IMR-90 (cell line): ENCODE data around the gene PSPC1. TPM values are rescaled to one million over a fixed set of nuclear protein-coding genes. Genes with fewer than 3 reads are reported as not detected.

Source experiments
- ATAC-seq: fragments of 200-7000 bp; cut with Tn5 transposase; 2 replicates; pipeline ENCODE4 v1.9.1; 2020; ENCODE audit warnings: low read depth, mild to moderate bottlenecking, moderate library complexity
- BruUV-seq: library from RNA; stranded (reverse); fragments of 400-500 nt; replicated peaks from 2 replicates; lab custom pipeline; 2021; lab: Mats Ljungman, UMichigan
- CTCF ChIA-PET: fragments of 300-600 bp; formaldehyde crosslinking; extraction: SDS; loops from one replicate; lab custom pipeline; 2021; ENCODE audit warnings: antibody characterized with exemption; lab: Yijun Ruan, JAX
- POLR2A ChIA-PET: fragments of 300-600 bp; sonication (Branson Sonifier 250); formaldehyde crosslinking; loops from one replicate; lab custom pipeline; 2022; ENCODE audit warnings: antibody characterized with exemption; ENCODE audit not compliant: unreplicated experiment; lab: Charles Lee
- DNase-seq: peaks from one replicate; pipeline ENCODE4 v3.0.0; 2013
- H2AFZ ChIP-seq: replicated peaks from 2 replicates; pipeline ENCODE3; 2013; ENCODE audit warnings: low read length, mild to moderate bottlenecking; ENCODE audit not compliant: poor library complexity
- H2AK5ac ChIP-seq: 2 replicates; pipeline ENCODE4 v1.6.1; 2013; ENCODE audit warnings: low read depth, low read length, inconsistent platforms
- H2AK9ac ChIP-seq: replicated peaks from 2 replicates; pipeline ENCODE3; 2013; ENCODE audit warnings: mild to moderate bottlenecking, low read depth, low read length, moderate library complexity; ENCODE audit not compliant: poor library complexity
- H2BK120ac ChIP-seq: 2 replicates; pipeline ENCODE4 v1.6.1; 2013; ENCODE audit warnings: low read depth, low read length, inconsistent platforms
- H2BK15ac ChIP-seq: 3 replicates; pipeline ENCODE4 v1.6.1; 2013; ENCODE audit warnings: low read depth, low read length, inconsistent platforms
- H2BK20ac ChIP-seq: 2 replicates; pipeline ENCODE4 v1.6.1; 2013; ENCODE audit warnings: low read depth, mild to moderate bottlenecking, inconsistent platforms, low read length, moderate library complexity
- H2BK5ac ChIP-seq: 2 replicates; pipeline ENCODE4 v1.6.1; 2013; ENCODE audit warnings: mild to moderate bottlenecking, low read depth, low read length, inconsistent platforms; ENCODE audit not compliant: poor library complexity, severe bottlenecking
- H3K14ac ChIP-seq: replicated peaks from 2 replicates; pipeline ENCODE4 v1.6.1; 2013; ENCODE audit warnings: low read depth, low read length, inconsistent platforms
- H3K18ac ChIP-seq: 2 replicates; pipeline ENCODE4 v1.6.1; 2013; ENCODE audit warnings: low read depth, low read length, control low read depth
- H3K23ac ChIP-seq: 2 replicates; pipeline ENCODE4 v1.6.1; 2013; ENCODE audit warnings: low read depth, low read length, inconsistent platforms
- H3K27ac ChIP-seq: 2 replicates; pipeline ENCODE4 v1.5.1; 2013; ENCODE audit warnings: mild to moderate bottlenecking, control low read depth, low read length; ENCODE audit not compliant: insufficient read depth
- H3K27me3 ChIP-seq: 2 replicates; pipeline ENCODE4 v1.6.1; 2013; ENCODE audit warnings: low read length; ENCODE audit not compliant: control insufficient read depth, insufficient read depth
- H3K36me3 ChIP-seq: 2 replicates; pipeline ENCODE4 v1.6.1; 2013; ENCODE audit warnings: low read length, mixed read lengths; ENCODE audit not compliant: control insufficient read depth, insufficient read depth
- H3K4ac ChIP-seq: 2 replicates; pipeline ENCODE4 v1.6.1; 2013; ENCODE audit warnings: low read depth, low read length, inconsistent platforms
- H3K4me1 ChIP-seq: 2 replicates; pipeline ENCODE4 v1.6.1; 2013; ENCODE audit warnings: low read length, mixed read lengths; ENCODE audit not compliant: control insufficient read depth, insufficient read depth
- H3K4me2 ChIP-seq: 2 replicates; pipeline ENCODE4 v1.6.1; 2013; ENCODE audit warnings: low read depth, mild to moderate bottlenecking, control low read depth, low read length, moderate library complexity
- H3K4me3 ChIP-seq: 2 replicates; pipeline ENCODE4 v1.5.1; 2013; ENCODE audit warnings: low read depth, mild to moderate bottlenecking, control low read depth, low read length, moderate library complexity; ENCODE audit not compliant: insufficient read depth
- H3K56ac ChIP-seq: 2 replicates; pipeline ENCODE4 v1.6.1; 2013; ENCODE audit warnings: low read length, inconsistent platforms; ENCODE audit not compliant: insufficient read depth; ENCODE audit errors: extremely low read depth
- H3K79me1 ChIP-seq, 2 experiments: 2 replicates each; pipeline ENCODE4 v1.6.1; 2013; ENCODE audit warnings: low read length in 2 of 2, inconsistent platforms in 1 of 2, low read depth in 1 of 2
- H3K9ac ChIP-seq: 2 replicates; pipeline ENCODE4 v1.6.1; 2013; ENCODE audit warnings: low read depth, low read length, control low read depth
- H3K9me1 ChIP-seq: 2 replicates; pipeline ENCODE4 v1.6.1; 2013; ENCODE audit warnings: low read length, inconsistent platforms; ENCODE audit not compliant: insufficient read depth
- H3K9me3 ChIP-seq: 2 replicates; pipeline ENCODE4 v1.6.1; 2013; ENCODE audit warnings: low read length; ENCODE audit not compliant: control insufficient read depth, insufficient read depth
- H4K20me1 ChIP-seq: 2 replicates; pipeline ENCODE4 v1.6.1; 2013; ENCODE audit warnings: low read length, inconsistent platforms; ENCODE audit not compliant: insufficient read depth
- H4K5ac ChIP-seq: 2 replicates; pipeline ENCODE4 v1.6.1; 2013; ENCODE audit warnings: mild to moderate bottlenecking, low read depth, low read length, control low read depth
- H4K8ac ChIP-seq, 2 experiments: 2 replicates each; pipeline ENCODE4 v1.6.1; 2013; ENCODE audit warnings: low read depth in 2 of 2, low read length in 2 of 2, control low read depth in 1 of 2, inconsistent platforms in 1 of 2
- H4K91ac ChIP-seq: 2 replicates; pipeline ENCODE4 v1.6.1; 2013; ENCODE audit warnings: low read depth, low read length, inconsistent platforms; ENCODE audit not compliant: insufficient read depth
- CEBPB ChIP-seq: IDR thresholded peaks from 2 replicates; pipeline ENCODE4 v1.6.1; 2012; ENCODE audit warnings: low read depth, low read length, improper control_type of control experiment
- CHD1 ChIP-seq: IDR thresholded peaks from 2 replicates; pipeline ENCODE4 v1.6.1; 2012; ENCODE audit warnings: low read depth, low read length, improper control_type of control experiment
- CTCF ChIP-seq: conservative IDR thresholded peaks from 2 replicates; pipeline ENCODE4 v1.5.1; 2012; ENCODE audit warnings: mild to moderate bottlenecking, low read depth, low read length, improper control_type of control experiment
- ELK1 ChIP-seq: fragments of 150-350 bp; IDR thresholded peaks from 2 replicates; pipeline ENCODE4 v1.6.1; 2016; ENCODE audit warnings: low read depth, mild to moderate bottlenecking, low read length, moderate library complexity, borderline replicate concordance
- FOS ChIP-seq: fragments of 150-350 bp; IDR thresholded peaks from 2 replicates; pipeline ENCODE4 v1.6.1; 2016; ENCODE audit warnings: low read depth, low read length
- MAFK ChIP-seq: IDR thresholded peaks from 2 replicates; pipeline ENCODE4 v1.6.1; 2012; ENCODE audit warnings: low read depth, low read length, improper control_type of control experiment
- MXI1 ChIP-seq: IDR thresholded peaks from 2 replicates; pipeline ENCODE4 v1.6.1; 2012; ENCODE audit warnings: low read depth, mild to moderate bottlenecking, low read length, moderate library complexity, borderline replicate concordance
- NFE2L2 ChIP-seq: fragments of 150-350 bp; IDR thresholded peaks from 2 replicates; pipeline ENCODE4 v1.6.1; 2016; ENCODE audit warnings: low read depth, mild to moderate bottlenecking, low read length
- RAD21 ChIP-seq: IDR thresholded peaks from 2 replicates; pipeline ENCODE4 v1.6.1; 2012; ENCODE audit warnings: low read length, improper control_type of control experiment
- RCOR1 ChIP-seq: IDR thresholded peaks from 2 replicates; pipeline ENCODE4 v1.6.1; 2012; ENCODE audit warnings: mild to moderate bottlenecking, low read length, improper control_type of control experiment; ENCODE audit not compliant: insufficient replicate concordance
- RFX5 ChIP-seq: IDR thresholded peaks from 2 replicates; pipeline ENCODE4 v1.8.0; 2012; ENCODE audit warnings: low read depth, mild to moderate bottlenecking, low read length, moderate library complexity
- USF2 ChIP-seq: fragments of 150-350 bp; IDR thresholded peaks from 2 replicates; pipeline ENCODE4 v1.6.1; 2017; ENCODE audit warnings: mild to moderate bottlenecking, antibody characterized with exemption, low read length, low read depth
- WGBS, 2 experiments: methylation state at CpG; one replicate each; pipeline versions ENCODE4 v1.1.5 to v1.1.7; 2013; ENCODE audit warnings: missing lambda C conversion rate in 2 of 2; ENCODE audit not compliant: insufficient read length in 1 of 2; ENCODE audit errors: extremely low coverage in 2 of 2; 5-methylcytosine and 5-hydroxymethylcytosine counted together
- dilution Hi-C: fragments of 300-500 bp; cut with HindIII; formaldehyde crosslinking; loops from one replicate; pipeline ENCODE4 v1.14.3; 2018; ENCODE audit warnings: low sequenced_read_pairs; ENCODE audit not compliant: unreplicated experiment
- in situ Hi-C: fragments of 300-500 bp; cut with MboI; formaldehyde crosslinking; loops from 3 replicates; pipeline ENCODE4 v1.14.3; 2019; ENCODE audit warnings: low sequenced_read_pairs, inconsistent platforms, mixed read lengths
- intact Hi-C: fragments of 100-400 bp; cut with micrococcal nuclease; formaldehyde crosslinking; loops from 2 replicates; pipeline ENCODE4 v1.10.0; 2022
- polyA plus RNA-seq, 3 experiments: library from polyadenylated mRNA; depleted of rRNA; stranded (reverse); fragments of >200 nt; gene quantifications; 2 replicates each; pipeline ENCODE4 v1.2.3, GENCODE V29; 2012; ENCODE audit warnings: low replicate concordance in 1 of 3
- total RNA-seq: library from RNA; depleted of rRNA; stranded (reverse); fragments of >200 nt; gene quantifications from 2 replicates; pipeline ENCODE4 v1.2.3, GENCODE V29; 2012

PSPC1 gene
- total and polyA plus RNA-seq, 2 of the 4 experiments (the other 2 are of a cell fraction): 38.3 to 39.8 TPM

- H4K8ac ChIP-seq: no peak overlapping the region
- no peak overlapping the region for H2BK120ac ChIP-seq
- TF ChIP-seq RAD21: no peak
- TF ChIP-seq MAFK: no peak
- no peak for TF ChIP-seq RCOR1
- TF ChIP-seq RFX5: no peak
- no peak for TF ChIP-seq CTCF
- no peak for TF ChIP-seq ELK1
- TF ChIP-seq MXI1: no peak
- no peak for TF ChIP-seq FOS
- no peak for TF ChIP-seq CHD1
- TF ChIP-seq CEBPB: no peak
- TF ChIP-seq USF2: no peak
- no peak for TF ChIP-seq NFE2L2
- H2AK9ac ChIP-seq: no peak overlapping the region
- ChIA-PET POLR2A (no interaction called here), CTCF (no interaction called here)
- ATAC-seq: no peak
- no TSS peak for BruUV-seq
- H3K9me1 ChIP-seq: no peaks in the 10 kb centered on the region; the same call in none of the 2 replicates
- no peaks in the 10 kb centered on the region for H3K27me3 ChIP-seq
- H3K4me1 ChIP-seq: peaks cover 6% of the 10 kb centered on the region
- H3K9ac ChIP-seq: no peak overlapping the region
- no peak overlapping the region for H3K18ac ChIP-seq
- H3K79me1 ChIP-seq: peaks cover 12 to 48% of the 10 kb centered on the region in 2 experiments
- no peak overlapping the region for H2BK5ac ChIP-seq
- no peak overlapping the region for H3K27ac ChIP-seq
- H2AFZ ChIP-seq: no peak overlapping the region
- no peak overlapping the region for H3K4me2 ChIP-seq
- no peak overlapping the region for H3K4ac ChIP-seq
- H3K23ac ChIP-seq: no peak overlapping the region
- intact Hi-C loops: no loop called here
- in situ Hi-C loops: no loop called here
- H3K9me3 ChIP-seq: no peaks in the 10 kb centered on the region
- no peaks in the 10 kb centered on the region for H4K20me1 ChIP-seq
- WGBS, 2 experiments: no CpG with 5 or more reads among the region's 3 CpGs
- H4K5ac ChIP-seq: no peak overlapping the region
- 0 out of 2 replicates have a peak, but pooled peaks cover 4% of the 10 kb centered on the region for H3K36me3 ChIP-seq
- H3K4me3 ChIP-seq: no peak overlapping the region
- no peak overlapping the region for H3K56ac ChIP-seq
- dilution Hi-C loops: no loop called here
- H2AK5ac ChIP-seq: no peak overlapping the region
- DNase-seq: no peak
- H2BK20ac ChIP-seq: no peak overlapping the region
- no peak overlapping the region for H2BK15ac ChIP-seq
- H4K91ac ChIP-seq: no peak overlapping the region
- H3K14ac ChIP-seq: no peak overlapping the region
Measured at GRCh38 chr13:19695829-19696228, 86.9 kb downstream of the PSPC1 start.
